H7 (cell line): ENCODE measurements around the gene PTPRJ. TPM values are rescaled to one million over a fixed set of nuclear protein-coding genes. Genes with fewer than 3 reads are reported as not detected.

ENCODE experiments used
- DNase-seq: peaks from one replicate; pipeline ENCODE4 v3.0.0; 2012
- H3K27me3 ChIP-seq: 2 replicates; pipeline ENCODE4 v1.6.0; 2011; ENCODE audit warnings: mild to moderate bottlenecking, low read length; ENCODE audit not compliant: control insufficient read depth, insufficient read depth
- H3K36me3 ChIP-seq: replicated peaks from 2 replicates; pipeline ENCODE4 v1.5.1; 2011; ENCODE audit warnings: low read length; ENCODE audit not compliant: control insufficient read depth, insufficient read depth
- H3K4me3 ChIP-seq: 2 replicates; pipeline ENCODE4 v1.5.1; 2011; ENCODE audit warnings: low read depth, mild to moderate bottlenecking, control low read depth, low read length, moderate library complexity; ENCODE audit not compliant: insufficient read depth
- total RNA-seq: library from RNA; depleted of rRNA; stranded (reverse); fragments of >200 nt; shearing (Covaris generic); gene quantifications from 2 replicates; pipeline ENCODE4 v1.2.3, GENCODE V29; 2014

The PTPRJ gene
- total RNA-seq, 1 experiment from 2014 or later = 10.0 TPM

- H3K27me3 ChIP-seq = peaks cover 7% of the 10 kb centered on the region; the same call in 1 of the 2 replicates
- peak; percentile 47 for DNase-seq
- H3K36me3 ChIP-seq = no peaks in the 10 kb centered on the region
These were observed 1.5 kb downstream of the PTPRJ start for GRCh38 chr11:47981667-47982404.

GRCh38 chr11:47982616-47983015, 2.3 kb downstream of the PTPRJ start:
- Histone ChIP-seq H3K27me3 (peaks cover 7% of the 10 kb centered on the region; the same call in 1 of the 2 replicates), H3K4me3 (no peak overlapping the region), H3K36me3 (no peaks in the 10 kb centered on the region)
- DNase-seq = no peak

More at GRCh38 chr11:47981667-47982404, 1.5 kb downstream of the PTPRJ start:
- peak overlapping the region; percentile 76 for H3K4me3 ChIP-seq

- peaks cover 7% of the 10 kb centered on the region; the same call in 1 of the 2 replicates for H3K27me3 ChIP-seq
- no peak overlapping the region for H3K4me3 ChIP-seq
- no peak for DNase-seq
- H3K36me3 ChIP-seq = no peaks in the 10 kb centered on the region
These were observed 3.4 kb downstream of the PTPRJ start for GRCh38 chr11:47983464-47984397.

GRCh38 chr11:47986219-47986618, 5.9 kb downstream of the PTPRJ start:
- Histone ChIP-seq H3K36me3 (no peaks in the 10 kb centered on the region), H3K27me3 (peaks cover 6% of the 10 kb centered on the region; the same call in 1 of the 2 replicates), H3K4me3 (no peak overlapping the region)
- no peak for DNase-seq

GRCh38 chr11:47986742-47987141, 6.4 kb downstream of the PTPRJ start:
- Histone ChIP-seq H3K27me3 (peaks cover 2% of the 10 kb centered on the region; the same call in 1 of the 2 replicates), H3K36me3 (no peaks in the 10 kb centered on the region), H3K4me3 (no peak overlapping the region)
- no peak for DNase-seq

- no peak for DNase-seq
- Histone ChIP-seq H3K27me3 (no peaks in the 10 kb centered on the region), H3K4me3 (no peak overlapping the region), H3K36me3 (no peaks in the 10 kb centered on the region)
These were observed 7.0 kb downstream of the PTPRJ start for GRCh38 chr11:47987310-47987709.

- Histone ChIP-seq H3K27me3 (no peaks in the 10 kb centered on the region), H3K4me3 (no peak overlapping the region), H3K36me3 (no peaks in the 10 kb centered on the region)
- DNase-seq = no peak
These were observed 7.4 kb downstream of the PTPRJ start for GRCh38 chr11:47987781-47988180.

- DNase-seq = no peak
- H3K27me3 ChIP-seq = no peaks in the 10 kb centered on the region
- H3K36me3 ChIP-seq = no peaks in the 10 kb centered on the region
These were observed 9.4 kb downstream of the PTPRJ start for GRCh38 chr11:47989779-47990178.

GRCh38 chr11:47991266-47991830, 11.0 kb downstream of the PTPRJ start:
- peak; percentile 41 for DNase-seq
- no peaks in the 10 kb centered on the region for H3K36me3 ChIP-seq
- no peak overlapping the region for H3K4me3 ChIP-seq
- no peaks in the 10 kb centered on the region for H3K27me3 ChIP-seq

More at GRCh38 chr11:47989779-47990178, 9.4 kb downstream of the PTPRJ start:
- no peak overlapping the region for H3K4me3 ChIP-seq

GRCh38 chr11:47991894-47992293, 11.5 kb downstream of the PTPRJ start:
- H3K36me3 ChIP-seq = no peaks in the 10 kb centered on the region
- no peaks in the 10 kb centered on the region for H3K27me3 ChIP-seq
- no peak overlapping the region for H3K4me3 ChIP-seq
- no peak for DNase-seq

- no peaks in the 10 kb centered on the region for H3K27me3 ChIP-seq
- H3K4me3 ChIP-seq = no peak overlapping the region
- no peak for DNase-seq
- no peaks in the 10 kb centered on the region for H3K36me3 ChIP-seq
These were observed 12.8 kb downstream of the PTPRJ start for GRCh38 chr11:47992959-47993820.

- Histone ChIP-seq H3K36me3 (no peaks in the 10 kb centered on the region), H3K4me3 (no peak overlapping the region), H3K27me3 (no peaks in the 10 kb centered on the region)
- DNase-seq = no peak
These were observed 14.1 kb downstream of the PTPRJ start for GRCh38 chr11:47994417-47994816.

GRCh38 chr11:47995360-47995769, 15.0 kb downstream of the PTPRJ start:
- Histone ChIP-seq H3K36me3 (no peaks in the 10 kb centered on the region), H3K27me3 (no peaks in the 10 kb centered on the region), H3K4me3 (no peak overlapping the region)
- DNase-seq = no peak
